Heart right ventricle (tissue), 16 donors: ENCODE data around the gene BMPR1A. TPM values are rescaled to one million over a fixed set of nuclear protein-coding genes. Genes with fewer than 3 reads are reported as not detected.

Experiments
- ATAC-seq, 8 donors: fragments of 200-7000 bp; cut with Tn5 transposase; one replicate each; pipeline ENCODE4 v1.9.1; 2020; ENCODE audit warnings: mild to moderate bottlenecking in 8 of 8, moderate library complexity in 8 of 8, moderate number of reproducible peaks in 1 of 8
- DNase-seq, 2 donors: peaks; one replicate each; pipeline ENCODE4 v3.0.0-alpha.2; 2020
- H3K27ac ChIP-seq, 10 donors: fragments of 200-600 bp; sonication (generic) in 2 of 10; one replicate each; pipeline versions ENCODE4 v1.5.0 to v1.8.0; 2020 to 2022; ENCODE audit warnings: mild to moderate bottlenecking in 3 of 10
- H3K27me3 ChIP-seq, 7 donors: fragments of 200-600 bp; one replicate each; pipeline ENCODE4 v1.8.0; 2021 to 2022; ENCODE audit warnings: mild to moderate bottlenecking in 2 of 7
- H3K36me3 ChIP-seq, 9 donors: fragments of 200-600 bp; sonication (generic) in 1 of 9; one replicate each; pipeline versions ENCODE4 v1.5.0 to v1.8.0; 2020 to 2022; ENCODE audit warnings: mild to moderate bottlenecking in 2 of 9
- H3K4me1 ChIP-seq, 9 donors: fragments of 200-600 bp; sonication (generic) in 1 of 9; one replicate each; pipeline versions ENCODE4 v1.5.0 to v1.8.0; 2020 to 2022; ENCODE audit warnings: mild to moderate bottlenecking in 4 of 9
- H3K4me3 ChIP-seq, 10 donors: fragments of 200-600 bp; sonication (generic) in 2 of 10; one replicate each; pipeline versions ENCODE4 v1.5.0 to v1.8.0; 2020 to 2022; ENCODE audit warnings: mild to moderate bottlenecking in 7 of 10, moderate library complexity in 2 of 10
- H3K9me3 ChIP-seq, 11 donors: fragments of 200-600 bp in 10 of 11; sonication (generic) in 2 of 11; one replicate each; pipeline versions ENCODE4 v1.5.0 to v1.8.0; 2013 to 2022; ENCODE audit warnings: mild to moderate bottlenecking in 2 of 11, control low read depth in 1 of 11, moderate library complexity in 1 of 11
- CTCF ChIP-seq, 9 donors: fragments of 200-600 bp; sonication (generic) in 2 of 9; IDR thresholded peaks; one replicate each; pipeline versions ENCODE4 v1.5.0 to v1.8.0; 2021 to 2022; ENCODE audit warnings: antibody characterized with exemption in 9 of 9, mild to moderate bottlenecking in 5 of 9, moderate library complexity in 1 of 9
- WGBS, 2 donors: extraction: QIAGEN DNeasy Blood & Tissue Kit; methylation state at CpG; one replicate each; pipeline ENCODE4 v1.1.7; 2013; ENCODE audit warnings: inconsistent platforms in 1 of 2; 5-methylcytosine and 5-hydroxymethylcytosine counted together
- intact Hi-C, 10 donors: fragments of 100-400 bp; cut with DNase I; formaldehyde crosslinking; loops; one replicate each; pipeline versions ENCODE4 v1.11.1 to v1.14.2; 2022
- polyA plus RNA-seq, 2 donors: library from polyadenylated mRNA; stranded (reverse); fragments of 200-250 nt; gene quantifications; one replicate each; pipeline ENCODE4 v1.2.3, GENCODE V29; 2013
- total RNA-seq, 10 donors: library from RNA; stranded (reverse); fragmentation: NEBNext Ultra II Directional in 3 of 10; extraction: Animal tissue kit (Norgen Biotek cat#: 25700) in 3 of 10; gene quantifications; one replicate each; pipeline versions ENCODE4 v1.2.1 to v1.2.4, GENCODE V29; 2021 to 2023
- donor health status: Arrhythmogenic right ventricular cardiomyopathy.
- donor health status: ischemic (EF 13 %, LVEDD 7.1; RV severe dilation, severe dysfunction).
- donor health status: healthy with polysubstance abuse.
- donor health status: DM: no; HTN: yes; CAD: no.
- donor health status: DM: no; HTN: no; CAD: no.
- donor health status: ischemic (EF 25% LVEDD 6.9; RV normal size, moderate dysfunction).
- donor health status: ischemic (EF 25% LVEDD 5.7; RV mildly dilated, moderate dysfunction).
- donor health status: healthy.
- donor health status: DM: yes; HTN: yes; CAD: no.
- donor health status: Ischemic cardiomyopathy.
- donor health status: ischemic (EF 35%, LVEDD 5.7; RV mildly dilated, moderate dysfunction).
- donor health status: nonischemic (EF 11% LVEDD 7.7; RV severe dilation, severe dysfunction).
- donor health status: DM: yes; HTN: yes; CAD: no.
- donor health status: PGD.
- donor health status: ischemic (EF 29% LVEDD 5.4; RV normal size, mild dysfunction).
- donor health status: nonischemic (EF 23%, LVEDD 6.1; RV moderate dilation, normal function).

Gene BMPR1A
- total and polyA plus RNA-seq, 12 donors = 6.7 to 69.0 (median 45.6) TPM

- no peak for TF ChIP-seq CTCF (IDR thresholded peaks at IDR 0.05)
- WGBS, 2 donors = 78 to 82% methylated on average over 4 of the region's 4 CpGs
- Histone ChIP-seq H3K27ac (no peak overlapping the region), H3K4me1 (peaks cover 0 to 22% (median 9%) of the 10 kb centered on the region in 9 donors), H3K27me3 (peaks cover 0 to 4% (median 0%) of the 10 kb centered on the region in 7 donors), H3K4me3 (no peak overlapping the region), H3K9me3 (no peaks in the 10 kb centered on the region), H3K36me3 (peaks cover 0 to 48% (median 0%) of the 10 kb centered on the region in 9 donors)
- intact Hi-C loops = no loop called here
- no peak for ATAC-seq
- no peak for DNase-seq
Measured at GRCh38 chr10:86840498-86840897, 84.1 kb downstream of the BMPR1A start.

- Histone ChIP-seq H3K36me3 (peaks cover 0 to 31% (median 0%) of the 10 kb centered on the region in 9 donors), H3K27ac (peak overlapping the region in 1 of 10 donors; percentile 44), H3K4me1 (peaks cover 0 to 20% (median 0%) of the 10 kb centered on the region in 9 donors), H3K27me3 (peaks cover 0 to 3% (median 0%) of the 10 kb centered on the region in 7 donors), H3K4me3 (no peak overlapping the region), H3K9me3 (no peaks in the 10 kb centered on the region)
- ATAC-seq (peak in 7 of 8 donors; percentile 35 to 69 (median 50)), DNase-seq (no peak)
- WGBS, 2 donors = 71 to 75% methylated on average over 3 of the region's 3 CpGs
- intact Hi-C loops = no loop called here
- no peak for TF ChIP-seq CTCF (IDR thresholded peaks at IDR 0.05)
Measured at GRCh38 chr10:86846088-86846487, 89.7 kb downstream of the BMPR1A start.

- Histone ChIP-seq H3K4me1 (peaks cover 0 to 19% (median 0%) of the 10 kb centered on the region in 9 donors), H3K27ac (no peak overlapping the region), H3K4me3 (no peak overlapping the region), H3K9me3 (no peaks in the 10 kb centered on the region), H3K36me3 (peaks cover 0 to 25% (median 0%) of the 10 kb centered on the region in 9 donors), H3K27me3 (peaks cover 0 to 6% (median 0%) of the 10 kb centered on the region in 7 donors)
- ATAC-seq (no peak), DNase-seq (no peak)
- intact Hi-C loops = no loop called here
- TF ChIP-seq CTCF (IDR thresholded peaks at IDR 0.05) = no peak
Measured at GRCh38 chr10:86848747-86849146, 92.3 kb downstream of the BMPR1A start.

GRCh38 chr10:86849181-86849894 is 92.9 kb downstream of the BMPR1A start:
- DNase-seq = no peak
- Histone ChIP-seq H3K27ac (no peak overlapping the region), H3K4me3 (no peak overlapping the region), H3K27me3 (peaks cover 0 to 6% (median 0%) of the 10 kb centered on the region in 7 donors), H3K4me1 (peaks cover 0 to 19% (median 0%) of the 10 kb centered on the region in 9 donors), H3K9me3 (no peaks in the 10 kb centered on the region), H3K36me3 (peaks cover 0 to 22% (median 0%) of the 10 kb centered on the region in 9 donors)
- WGBS, 2 donors = 72 to 73% methylated on average over 4 of the region's 4 CpGs
- TF ChIP-seq CTCF (IDR thresholded peaks at IDR 0.05) = no peak
- intact Hi-C loops = no loop called here
- ATAC-seq = no peak
